ENCODE data around the gene MS4A15. TPM values are rescaled to one million over a fixed set of nuclear protein-coding genes. Genes with fewer than 3 reads are reported as not detected.
A peak's percentile ranks its signal among the peaks of the same experiment; 100 is the strongest.

Gene MS4A15
- total and polyA plus RNA-seq, 10 of the 15 experiments (the other 5 are each of a cell fraction or from before 2014, with no cell fraction given) = 0.05 to 0.84 (median 0.45) TPM

DNA sequence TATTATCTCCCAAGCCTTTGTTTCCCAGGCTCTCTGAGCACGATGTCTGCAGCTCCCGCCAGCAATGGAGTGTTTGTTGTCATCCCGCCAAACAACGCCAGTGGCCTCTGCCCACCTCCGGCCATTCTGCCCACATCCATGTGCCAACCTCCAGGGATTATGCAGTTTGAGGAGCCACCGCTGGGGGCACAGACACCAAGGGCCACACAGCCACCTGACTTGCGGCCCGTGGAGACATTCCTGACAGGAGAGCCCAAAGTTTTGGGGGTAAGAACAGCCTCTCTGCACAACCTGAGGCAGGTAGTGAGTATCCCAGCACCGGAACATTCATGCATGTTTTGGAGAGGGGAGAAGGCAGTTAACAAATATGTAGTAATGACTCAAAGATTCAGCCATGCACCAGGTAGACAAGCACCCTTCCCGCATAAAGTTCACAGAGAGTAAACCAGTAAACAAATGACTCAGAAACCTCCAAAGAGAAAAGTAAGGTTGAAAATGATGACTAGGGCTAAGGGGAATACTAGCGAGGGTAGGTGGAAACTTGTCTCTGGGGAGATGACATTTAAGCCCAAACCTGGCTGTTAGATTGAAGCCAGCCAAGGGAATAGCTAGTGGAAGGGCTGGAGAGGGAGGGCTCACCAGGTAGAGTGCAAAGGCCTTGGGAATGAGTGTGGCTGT lies 7.2 kb downstream of the MS4A15 start (continued):
- TF ChIP-seq, protein P1, sequence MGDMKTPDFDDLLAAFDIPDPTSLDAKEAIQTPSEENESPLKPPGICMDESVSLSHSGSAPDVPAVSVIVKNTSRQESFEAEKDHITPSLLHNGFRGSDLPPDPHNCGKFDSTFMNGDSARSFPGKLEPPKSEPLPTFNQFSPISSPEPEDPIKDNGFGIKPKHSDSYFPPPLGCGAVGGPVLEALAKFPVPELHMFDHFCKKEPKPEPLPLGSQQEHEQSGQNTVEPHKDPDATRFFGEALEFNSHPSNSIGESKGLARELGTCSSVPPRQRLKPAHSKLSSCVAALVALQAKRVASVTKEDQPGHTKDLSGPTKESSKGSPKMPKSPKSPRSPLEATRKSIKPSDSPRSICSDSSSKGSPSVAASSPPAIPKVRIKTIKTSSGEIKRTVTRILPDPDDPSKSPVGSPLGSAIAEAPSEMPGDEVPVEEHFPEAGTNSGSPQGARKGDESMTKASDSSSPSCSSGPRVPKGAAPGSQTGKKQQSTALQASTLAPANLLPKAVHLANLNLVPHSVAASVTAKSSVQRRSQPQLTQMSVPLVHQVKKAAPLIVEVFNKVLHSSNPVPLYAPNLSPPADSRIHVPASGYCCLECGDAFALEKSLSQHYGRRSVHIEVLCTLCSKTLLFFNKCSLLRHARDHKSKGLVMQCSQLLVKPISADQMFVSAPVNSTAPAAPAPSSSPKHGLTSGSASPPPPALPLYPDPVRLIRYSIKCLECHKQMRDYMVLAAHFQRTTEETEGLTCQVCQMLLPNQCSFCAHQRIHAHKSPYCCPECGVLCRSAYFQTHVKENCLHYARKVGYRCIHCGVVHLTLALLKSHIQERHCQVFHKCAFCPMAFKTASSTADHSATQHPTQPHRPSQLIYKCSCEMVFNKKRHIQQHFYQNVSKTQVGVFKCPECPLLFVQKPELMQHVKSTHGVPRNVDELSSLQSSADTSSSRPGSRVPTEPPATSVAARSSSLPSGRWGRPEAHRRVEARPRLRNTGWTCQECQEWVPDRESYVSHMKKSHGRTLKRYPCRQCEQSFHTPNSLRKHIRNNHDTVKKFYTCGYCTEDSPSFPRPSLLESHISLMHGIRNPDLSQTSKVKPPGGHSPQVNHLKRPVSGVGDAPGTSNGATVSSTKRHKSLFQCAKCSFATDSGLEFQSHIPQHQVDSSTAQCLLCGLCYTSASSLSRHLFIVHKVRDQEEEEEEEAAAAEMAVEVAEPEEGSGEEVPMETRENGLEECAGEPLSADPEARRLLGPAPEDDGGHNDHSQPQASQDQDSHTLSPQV (IDR thresholded peaks at IDR 0.05) = no peak
- no peak for TF ChIP-seq ETV6 (conservative IDR thresholded peaks at IDR 0.05 in 1 of 2, IDR thresholded peaks at IDR 0.05 in 1 of 2; ENCODE audit: borderline replicate concordance in 1 of 2, low read depth in 1 of 2)
- 0 out of 2 replicates have a peak, but pooled peaks have one; percentile 27 for TF ChIP-seq SMAD5 (IDR thresholded peaks at IDR 0.05; ENCODE audit: low read depth)
- TF ChIP-seq SIN3A (IDR thresholded peaks at IDR 0.05; ENCODE audit: low read depth, low read length) = 0 out of 2 replicates have a peak, but pooled peaks have one; percentile 36
- no peak for TF ChIP-seq FOS (IDR thresholded peaks at IDR 0.05; ENCODE audit: borderline replicate concordance, extremely low read depth, insufficient read length)
- no peak for TF ChIP-seq TCF7 (IDR thresholded peaks at IDR 0.05; ENCODE audit: borderline replicate concordance)
- TF ChIP-seq SIX5 (IDR thresholded peaks at IDR 0.05; ENCODE audit: low read depth, low read length, severe bottlenecking) = no peak
- no peak for TF ChIP-seq IRF5 (IDR thresholded peaks at IDR 0.05; ENCODE audit: borderline replicate concordance)
- peak; percentile 66; the same call in 1 of the 2 replicates for TF ChIP-seq FOXM1 (IDR thresholded peaks at IDR 0.05; ENCODE audit: low read depth, low read length)
- TF ChIP-seq GATAD2B (conservative IDR thresholded peaks at IDR 0.05; ENCODE audit: low read depth) = peak; percentile 21; the same call in 1 of the 2 replicates
- TF ChIP-seq EED (IDR thresholded peaks at IDR 0.05; ENCODE audit: low read depth) = no peak; the same call in 1 of the 2 replicates
- TF ChIP-seq CHD2 (IDR thresholded peaks at IDR 0.05; ENCODE audit: borderline replicate concordance, low read depth, low read length) = peak; percentile 22; the same call in 1 of the 2 replicates
- TF ChIP-seq, protein P2, sequence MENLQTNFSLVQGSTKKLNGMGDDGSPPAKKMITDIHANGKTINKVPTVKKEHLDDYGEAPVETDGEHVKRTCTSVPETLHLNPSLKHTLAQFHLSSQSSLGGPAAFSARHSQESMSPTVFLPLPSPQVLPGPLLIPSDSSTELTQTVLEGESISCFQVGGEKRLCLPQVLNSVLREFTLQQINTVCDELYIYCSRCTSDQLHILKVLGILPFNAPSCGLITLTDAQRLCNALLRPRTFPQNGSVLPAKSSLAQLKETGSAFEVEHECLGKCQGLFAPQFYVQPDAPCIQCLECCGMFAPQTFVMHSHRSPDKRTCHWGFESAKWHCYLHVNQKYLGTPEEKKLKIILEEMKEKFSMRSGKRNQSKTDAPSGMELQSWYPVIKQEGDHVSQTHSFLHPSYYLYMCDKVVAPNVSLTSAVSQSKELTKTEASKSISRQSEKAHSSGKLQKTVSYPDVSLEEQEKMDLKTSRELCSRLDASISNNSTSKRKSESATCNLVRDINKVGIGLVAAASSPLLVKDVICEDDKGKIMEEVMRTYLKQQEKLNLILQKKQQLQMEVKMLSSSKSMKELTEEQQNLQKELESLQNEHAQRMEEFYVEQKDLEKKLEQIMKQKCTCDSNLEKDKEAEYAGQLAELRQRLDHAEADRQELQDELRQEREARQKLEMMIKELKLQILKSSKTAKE (IDR thresholded peaks at IDR 0.05; ENCODE audit: low read depth, poor library complexity, severe bottlenecking) = no peak
- no peak for TF ChIP-seq TCF12 (IDR thresholded peaks at IDR 0.05; ENCODE audit: low read depth, low read length)
- TF ChIP-seq, protein P3, sequence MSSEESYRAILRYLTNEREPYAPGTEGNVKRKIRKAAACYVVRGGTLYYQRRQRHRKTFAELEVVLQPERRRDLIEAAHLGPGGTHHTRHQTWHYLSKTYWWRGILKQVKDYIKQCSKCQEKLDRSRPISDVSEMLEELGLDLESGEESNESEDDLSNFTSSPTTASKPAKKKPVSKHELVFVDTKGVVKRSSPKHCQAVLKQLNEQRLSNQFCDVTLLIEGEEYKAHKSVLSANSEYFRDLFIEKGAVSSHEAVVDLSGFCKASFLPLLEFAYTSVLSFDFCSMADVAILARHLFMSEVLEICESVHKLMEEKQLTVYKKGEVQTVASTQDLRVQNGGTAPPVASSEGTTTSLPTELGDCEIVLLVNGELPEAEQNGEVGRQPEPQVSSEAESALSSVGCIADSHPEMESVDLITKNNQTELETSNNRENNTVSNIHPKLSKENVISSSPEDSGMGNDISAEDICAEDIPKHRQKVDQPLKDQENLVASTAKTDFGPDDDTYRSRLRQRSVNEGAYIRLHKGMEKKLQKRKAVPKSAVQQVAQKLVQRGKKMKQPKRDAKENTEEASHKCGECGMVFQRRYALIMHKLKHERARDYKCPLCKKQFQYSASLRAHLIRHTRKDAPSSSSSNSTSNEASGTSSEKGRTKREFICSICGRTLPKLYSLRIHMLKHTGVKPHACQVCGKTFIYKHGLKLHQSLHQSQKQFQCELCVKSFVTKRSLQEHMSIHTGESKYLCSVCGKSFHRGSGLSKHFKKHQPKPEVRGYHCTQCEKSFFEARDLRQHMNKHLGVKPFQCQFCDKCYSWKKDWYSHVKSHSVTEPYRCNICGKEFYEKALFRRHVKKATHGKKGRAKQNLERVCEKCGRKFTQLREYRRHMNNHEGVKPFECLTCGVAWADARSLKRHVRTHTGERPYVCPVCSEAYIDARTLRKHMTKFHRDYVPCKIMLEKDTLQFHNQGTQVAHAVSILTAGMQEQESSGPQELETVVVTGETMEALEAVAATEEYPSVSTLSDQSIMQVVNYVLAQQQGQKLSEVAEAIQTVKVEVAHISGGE (CRISPR knock-in tag; IDR thresholded peaks at IDR 0.05) = no peak
- no peak for TF ChIP-seq PML (IDR thresholded peaks at IDR 0.05; ENCODE audit: low read length)

Measured in GM12878 (cell line).